ENCODE data around the gene CEBPZOS. TPM values are rescaled to one million over a fixed set of nuclear protein-coding genes. Genes with fewer than 3 reads are reported as not detected.

CEBPZOS gene
- total RNA-seq, 1 experiment from 2014 or later: 46.8 TPM

DNA sequence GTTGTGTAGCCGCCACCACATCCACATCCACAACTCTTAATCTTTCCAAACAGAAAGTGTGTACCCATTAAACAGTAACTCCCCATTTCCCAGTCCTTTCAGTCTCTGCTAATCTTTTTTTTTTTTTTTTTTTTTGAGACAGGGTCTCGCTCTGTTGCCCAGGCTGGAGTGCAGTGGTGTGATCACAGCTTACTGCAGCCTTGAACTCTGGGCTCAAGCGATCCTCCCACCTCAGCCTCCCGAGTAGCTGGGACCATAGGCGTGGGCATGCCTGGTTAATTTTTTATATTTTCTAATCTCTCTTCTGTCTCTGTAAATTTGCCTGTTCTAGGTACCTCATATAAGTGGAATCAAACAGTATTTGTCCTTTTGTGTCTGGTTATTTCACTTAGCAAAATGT, 43.1 kb upstream of the CEBPZOS start:
- no peak overlapping the region for H3K27ac ChIP-seq (ENCODE audit: low read depth, low read length)
- ChIA-PET POLR2A (no interaction called here), RAD21 (ENCODE audit: low non-redundant PET in 1 of 2, low total read pairs in 2 of 2, uncharacterized antibody in 2 of 2, unreplicated experiment in 2 of 2) (no interaction called here), CTCF (no interaction called here)
- BruUV-seq (replicated peaks): no TSS peak
- intact Hi-C loops (cut with micrococcal nuclease): no loop called here
- no peaks in the 10 kb centered on the region for H4K20me1 ChIP-seq (ENCODE audit: insufficient read depth)
- peaks cover 10 to 18% of the 10 kb centered on the region in 2 experiments for H3K4me1 ChIP-seq (ENCODE audit: control insufficient read depth in 1 of 2, insufficient read depth in 2 of 2, low read length in 2 of 2)
- no peaks in the 10 kb centered on the region for H3K27me3 ChIP-seq (ENCODE audit: insufficient read depth, low read length)
- no peak overlapping the region for H2AFZ ChIP-seq (ENCODE audit: low read depth, low read length, poor library complexity, severe bottlenecking)
- no peak for ATAC-seq
- no peak overlapping the region for H3K4me3 ChIP-seq (replicated peaks in 1 of 2; ENCODE audit: low read depth in 1 of 2, low read length in 2 of 2)
- no peaks in the 10 kb centered on the region for H3K9me3 ChIP-seq (ENCODE audit: control insufficient read depth in 1 of 2, insufficient read depth in 1 of 2, low read depth in 1 of 2, low read length in 2 of 2)
- DNase-seq (ENCODE audit: low read depth, low spot score): no peak
- H3K9ac ChIP-seq (ENCODE audit: low read length): no peak overlapping the region
- TF ChIP-seq CBX3 (IDR thresholded peaks at IDR 0.05; ENCODE audit: low read depth) (no peak), YY1 (IDR thresholded peaks at IDR 0.05; ENCODE audit: extremely low read depth, insufficient replicate concordance, low read depth, low read length) (no peak), EZH2phosphoT487 (IDR thresholded peaks at IDR 0.05; ENCODE audit: borderline replicate concordance) (no peak)
- TF ChIP-seq, protein P1, sequence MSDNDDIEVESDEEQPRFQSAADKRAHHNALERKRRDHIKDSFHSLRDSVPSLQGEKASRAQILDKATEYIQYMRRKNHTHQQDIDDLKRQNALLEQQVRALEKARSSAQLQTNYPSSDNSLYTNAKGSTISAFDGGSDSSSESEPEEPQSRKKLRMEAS (IDR thresholded peaks at IDR 0.05): no peak
- peaks cover 66% of the 10 kb centered on the region for H3K79me2 ChIP-seq (ENCODE audit: insufficient read depth, low read length)
- H3K4me2 ChIP-seq (ENCODE audit: low read length): no peak overlapping the region
- no peaks in the 10 kb centered on the region; a peak in 1 of 4 replicates for H3K36me3 ChIP-seq (ENCODE audit: control insufficient read depth in 1 of 2, insufficient read depth in 2 of 2, low read length in 2 of 2)
- no peaks in the 10 kb centered on the region for H3K9me2 ChIP-seq (ENCODE audit: insufficient read depth)

DNA sequence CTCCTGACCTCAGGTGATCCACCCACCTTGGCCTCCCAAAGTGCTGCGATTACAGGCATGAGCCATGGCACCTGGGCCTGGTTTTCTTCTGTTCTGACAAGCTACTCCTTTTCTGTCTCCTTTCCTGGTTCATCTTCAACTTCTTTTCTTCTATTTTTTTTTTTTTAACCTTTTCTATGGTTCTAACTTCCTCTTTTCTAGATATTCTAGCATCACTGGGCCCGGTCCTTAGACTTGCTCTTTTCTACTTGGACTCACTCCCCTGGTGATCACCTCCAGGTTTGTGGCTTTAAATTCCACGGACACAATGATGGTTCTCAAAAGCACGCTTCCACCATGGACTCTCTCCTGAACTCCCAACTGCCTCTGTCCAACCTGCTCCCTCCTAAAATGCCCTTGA, 41.5 kb upstream of the CEBPZOS start:
- Histone ChIP-seq H3K4me2 (ENCODE audit: low read length) (peak overlapping the region; percentile 84), H3K79me2 (ENCODE audit: insufficient read depth, low read length) (peaks cover 59% of the 10 kb centered on the region)
- TF ChIP-seq EGR1 (IDR thresholded peaks at IDR 0.05; ENCODE audit: low read depth) (no peak), EZH2 (IDR thresholded peaks at IDR 0.05) (no peak), JUND (IDR thresholded peaks at IDR 0.05) (no peak), CEBPB (IDR thresholded peaks at IDR 0.05; ENCODE audit: low read depth) (no peak), ZNF274 (IDR thresholded peaks at IDR 0.05; ENCODE audit: low read depth, low read length) (no peak), POLR2A (IDR thresholded peaks at IDR 0.05; ENCODE audit: borderline replicate concordance, extremely low read depth, insufficient read depth, insufficient read length) (no peak), SIN3A (IDR thresholded peaks at IDR 0.05; ENCODE audit: low read depth) (no peak), CBX3 (IDR thresholded peaks at IDR 0.05; ENCODE audit: low read depth) (no peak), YY1 (IDR thresholded peaks at IDR 0.05; ENCODE audit: extremely low read depth, insufficient replicate concordance, low read depth, low read length) (no peak), SP1 (IDR thresholded peaks at IDR 0.05; ENCODE audit: low read depth) (no peak), RAD21 (IDR thresholded peaks at IDR 0.05; ENCODE audit: low read depth) (no peak), ELF1 (IDR thresholded peaks at IDR 0.05; ENCODE audit: borderline replicate concordance, low read depth) (no peak)
- TF ChIP-seq, protein P1 (IDR thresholded peaks at IDR 0.05): no peak
- TF ChIP-seq, protein P2, sequence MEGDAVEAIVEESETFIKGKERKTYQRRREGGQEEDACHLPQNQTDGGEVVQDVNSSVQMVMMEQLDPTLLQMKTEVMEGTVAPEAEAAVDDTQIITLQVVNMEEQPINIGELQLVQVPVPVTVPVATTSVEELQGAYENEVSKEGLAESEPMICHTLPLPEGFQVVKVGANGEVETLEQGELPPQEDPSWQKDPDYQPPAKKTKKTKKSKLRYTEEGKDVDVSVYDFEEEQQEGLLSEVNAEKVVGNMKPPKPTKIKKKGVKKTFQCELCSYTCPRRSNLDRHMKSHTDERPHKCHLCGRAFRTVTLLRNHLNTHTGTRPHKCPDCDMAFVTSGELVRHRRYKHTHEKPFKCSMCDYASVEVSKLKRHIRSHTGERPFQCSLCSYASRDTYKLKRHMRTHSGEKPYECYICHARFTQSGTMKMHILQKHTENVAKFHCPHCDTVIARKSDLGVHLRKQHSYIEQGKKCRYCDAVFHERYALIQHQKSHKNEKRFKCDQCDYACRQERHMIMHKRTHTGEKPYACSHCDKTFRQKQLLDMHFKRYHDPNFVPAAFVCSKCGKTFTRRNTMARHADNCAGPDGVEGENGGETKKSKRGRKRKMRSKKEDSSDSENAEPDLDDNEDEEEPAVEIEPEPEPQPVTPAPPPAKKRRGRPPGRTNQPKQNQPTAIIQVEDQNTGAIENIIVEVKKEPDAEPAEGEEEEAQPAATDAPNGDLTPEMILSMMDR (IDR thresholded peaks at IDR 0.05 in 2 of 3, conservative IDR thresholded peaks at IDR 0.05 in 1 of 3; ENCODE audit: borderline replicate concordance in 1 of 3, insufficient read depth in 1 of 3, low read depth in 2 of 3, low read length in 2 of 3): no peak
- TF ChIP-seq, protein P3, sequence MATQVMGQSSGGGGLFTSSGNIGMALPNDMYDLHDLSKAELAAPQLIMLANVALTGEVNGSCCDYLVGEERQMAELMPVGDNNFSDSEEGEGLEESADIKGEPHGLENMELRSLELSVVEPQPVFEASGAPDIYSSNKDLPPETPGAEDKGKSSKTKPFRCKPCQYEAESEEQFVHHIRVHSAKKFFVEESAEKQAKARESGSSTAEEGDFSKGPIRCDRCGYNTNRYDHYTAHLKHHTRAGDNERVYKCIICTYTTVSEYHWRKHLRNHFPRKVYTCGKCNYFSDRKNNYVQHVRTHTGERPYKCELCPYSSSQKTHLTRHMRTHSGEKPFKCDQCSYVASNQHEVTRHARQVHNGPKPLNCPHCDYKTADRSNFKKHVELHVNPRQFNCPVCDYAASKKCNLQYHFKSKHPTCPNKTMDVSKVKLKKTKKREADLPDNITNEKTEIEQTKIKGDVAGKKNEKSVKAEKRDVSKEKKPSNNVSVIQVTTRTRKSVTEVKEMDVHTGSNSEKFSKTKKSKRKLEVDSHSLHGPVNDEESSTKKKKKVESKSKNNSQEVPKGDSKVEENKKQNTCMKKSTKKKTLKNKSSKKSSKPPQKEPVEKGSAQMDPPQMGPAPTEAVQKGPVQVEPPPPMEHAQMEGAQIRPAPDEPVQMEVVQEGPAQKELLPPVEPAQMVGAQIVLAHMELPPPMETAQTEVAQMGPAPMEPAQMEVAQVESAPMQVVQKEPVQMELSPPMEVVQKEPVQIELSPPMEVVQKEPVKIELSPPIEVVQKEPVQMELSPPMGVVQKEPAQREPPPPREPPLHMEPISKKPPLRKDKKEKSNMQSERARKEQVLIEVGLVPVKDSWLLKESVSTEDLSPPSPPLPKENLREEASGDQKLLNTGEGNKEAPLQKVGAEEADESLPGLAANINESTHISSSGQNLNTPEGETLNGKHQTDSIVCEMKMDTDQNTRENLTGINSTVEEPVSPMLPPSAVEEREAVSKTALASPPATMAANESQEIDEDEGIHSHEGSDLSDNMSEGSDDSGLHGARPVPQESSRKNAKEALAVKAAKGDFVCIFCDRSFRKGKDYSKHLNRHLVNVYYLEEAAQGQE (IDR thresholded peaks at IDR 0.05; ENCODE audit: low read depth): no peak

More for the DNA sequence above, 41.5 kb upstream of the CEBPZOS start:
- no peak overlapping the region for H2AFZ ChIP-seq (ENCODE audit: low read depth, low read length, poor library complexity, severe bottlenecking)
- ChIA-PET POLR2A (no interaction called here), CTCF (no interaction called here), RAD21 (ENCODE audit: low non-redundant PET in 1 of 2, low total read pairs in 2 of 2, uncharacterized antibody in 2 of 2, unreplicated experiment in 2 of 2) (no interaction called here)
- no peaks in the 10 kb centered on the region for H3K36me3 ChIP-seq (ENCODE audit: control insufficient read depth in 1 of 2, insufficient read depth in 2 of 2, low read length in 2 of 2)
- BruUV-seq (replicated peaks): no TSS peak
- peaks cover 10 to 18% of the 10 kb centered on the region in 2 experiments for H3K4me1 ChIP-seq (ENCODE audit: control insufficient read depth in 1 of 2, insufficient read depth in 2 of 2, low read length in 2 of 2)
- no peak overlapping the region for H3K9ac ChIP-seq (ENCODE audit: low read length)
- ATAC-seq: no peak
- H3K9me3 ChIP-seq (ENCODE audit: control insufficient read depth in 1 of 2, insufficient read depth in 1 of 2, low read depth in 1 of 2, low read length in 2 of 2): no peaks in the 10 kb centered on the region
- H3K9me2 ChIP-seq (ENCODE audit: insufficient read depth): no peaks in the 10 kb centered on the region
- H4K20me1 ChIP-seq (ENCODE audit: insufficient read depth): no peaks in the 10 kb centered on the region
- H3K4me3 ChIP-seq (replicated peaks in 1 of 2; ENCODE audit: low read depth in 1 of 2, low read length in 2 of 2): no peak overlapping the region
- DNase-seq (ENCODE audit: low read depth, low spot score): no peak
- no peaks in the 10 kb centered on the region for H3K27me3 ChIP-seq (ENCODE audit: insufficient read depth, low read length)
- intact Hi-C loops (cut with micrococcal nuclease): no loop called here
- H3K27ac ChIP-seq (ENCODE audit: low read depth, low read length): no peak overlapping the region
